Effector CD4-positive, alpha-beta T cell (primary cell): ENCODE results near the gene POP4.

Experiments
- DNase-seq: peaks from one replicate; pipeline ENCODE4 v3.0.0-alpha.2; 2020

The POP4 gene

DNA sequence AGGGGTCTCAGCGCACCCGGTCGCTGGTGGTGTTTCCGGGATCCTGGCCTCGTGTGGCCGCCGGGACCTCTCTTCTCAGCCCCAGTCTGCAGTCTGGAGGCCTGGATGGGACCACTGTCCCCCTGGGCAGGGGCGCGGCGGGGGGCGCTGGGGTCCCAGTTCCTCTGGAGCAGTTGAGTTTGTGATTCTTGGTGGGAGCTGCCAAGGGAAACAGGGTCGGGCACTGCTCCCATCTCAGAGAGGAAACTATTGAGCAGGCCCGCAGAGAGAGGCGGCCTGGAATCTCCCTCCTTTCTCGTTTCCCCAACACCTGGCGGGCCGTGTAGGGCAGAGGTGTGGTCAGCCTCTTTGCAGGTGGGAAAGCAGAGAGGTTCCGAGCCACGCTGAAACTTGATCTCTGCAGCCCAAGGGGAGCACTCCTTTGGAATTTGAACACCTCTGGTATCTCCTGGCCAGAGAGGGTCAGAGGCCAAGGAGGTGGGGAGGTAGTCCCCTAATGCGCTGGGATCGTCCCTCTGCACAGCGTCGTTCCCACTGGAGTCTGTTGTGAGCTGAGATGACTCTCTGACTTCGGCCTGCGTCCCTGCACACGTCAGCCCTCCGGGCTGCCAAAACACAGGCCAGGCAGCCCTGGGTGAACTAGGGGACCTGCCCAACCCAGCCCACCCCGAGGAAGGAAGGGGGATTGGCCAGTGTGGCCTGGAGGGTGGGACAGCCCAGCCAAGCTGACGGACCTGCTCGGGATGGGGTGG lies 59.9 kb downstream of the POP4 start:
- DNase-seq, result no peak
